Measurements from ENCODE around the gene GPX1.

GPX1 gene

GRCh38 chr3:49311283-49311682 is 46.9 kb downstream of the GPX1 start:
- no peak for DNase-seq

- DNase-seq: no peak
Measured at GRCh38 chr3:49310677-49311076, 47.5 kb downstream of the GPX1 start.

All from DMS 273 treated with DMSO at 0.1 percent for 48 hours (cell line).